Endodermal cell (in vitro differentiated cells): ENCODE measurements around the gene UCK1. TPM values are rescaled to one million over a fixed set of nuclear protein-coding genes. Genes with fewer than 3 reads are reported as not detected.

ENCODE experiments used
- DNase-seq: peaks from one replicate; pipeline ENCODE4 v3.0.0-alpha.2; 2017
- H3K27ac ChIP-seq: 2 replicates; pipeline ENCODE4 v1.5.1; 2013; ENCODE audit warnings: mild to moderate bottlenecking, low read depth, low read length, moderate library complexity
- H3K27me3 ChIP-seq: 2 replicates; pipeline ENCODE4 v1.6.1; 2013; ENCODE audit warnings: mild to moderate bottlenecking, low read length, moderate library complexity; ENCODE audit not compliant: insufficient read depth, control insufficient read depth, poor library complexity, severe bottlenecking
- H3K36me3 ChIP-seq: 2 replicates; pipeline ENCODE4 v1.7.0; 2013; ENCODE audit warnings: mild to moderate bottlenecking, low read length, moderate library complexity; ENCODE audit not compliant: control insufficient read depth, insufficient read depth
- H3K4me1 ChIP-seq: one replicate; pipeline ENCODE4 v1.7.0; 2013; ENCODE audit warnings: low read length; ENCODE audit not compliant: control insufficient read depth, insufficient read depth
- H3K4me3 ChIP-seq: 2 replicates; pipeline ENCODE4 v1.5.1; 2013; ENCODE audit warnings: mild to moderate bottlenecking, low read length, moderate library complexity
- H3K9ac ChIP-seq: 2 replicates; pipeline ENCODE4 v1.6.1; 2013; ENCODE audit warnings: mild to moderate bottlenecking, low read length, moderate library complexity; ENCODE audit not compliant: poor library complexity, severe bottlenecking; ENCODE audit errors: extremely low read depth
- H3K9me3 ChIP-seq: 2 replicates; pipeline ENCODE4 v1.6.1; 2013; ENCODE audit warnings: mild to moderate bottlenecking, low read length, moderate library complexity; ENCODE audit not compliant: control insufficient read depth
- H3K27ac Mint-ChIP-seq: 2 replicates; pipeline ENCODE4 v1.8.0; 2020; ENCODE audit warnings: mixed read lengths
- H3K27me3 Mint-ChIP-seq: 2 replicates; pipeline ENCODE4 v1.8.0; 2021; ENCODE audit warnings: mild to moderate bottlenecking, mixed read lengths; ENCODE audit not compliant: insufficient read depth
- H3K36me3 Mint-ChIP-seq: 2 replicates; pipeline ENCODE4 v1.8.0; 2020; ENCODE audit warnings: low read depth, mixed read lengths
- H3K4me1 Mint-ChIP-seq: 2 replicates; pipeline ENCODE4 v1.8.0; 2020; ENCODE audit warnings: mixed read lengths
- H3K4me3 Mint-ChIP-seq: 2 replicates; pipeline ENCODE4 v1.8.0; 2020; ENCODE audit warnings: mild to moderate bottlenecking, moderate library complexity, mixed read lengths
- H3K9me3 Mint-ChIP-seq: 2 replicates; pipeline ENCODE4 v1.8.0; 2020; ENCODE audit warnings: mild to moderate bottlenecking, mixed read lengths
- CTCF ChIP-seq: fragments of 200-600 bp; sonication (generic); conservative IDR thresholded peaks from 2 replicates; pipeline ENCODE4 v1.5.0; 2021; ENCODE audit warnings: antibody characterized with exemption, mild to moderate bottlenecking
- WGBS, 2 experiments: methylation state at CpG; one replicate each; pipeline versions ENCODE4 v1.1.5 to v1.1.7; 2013; ENCODE audit warnings: missing lambda C conversion rate in 2 of 2, mixed read lengths in 1 of 2; ENCODE audit not compliant: insufficient coverage in 1 of 2, insufficient read length in 1 of 2; 5-methylcytosine and 5-hydroxymethylcytosine counted together
- total RNA-seq, 2 donors: library from RNA; stranded (reverse); fragmentation: NEBNext Ultra II Directional in 1 of 2; extraction: Animal tissue kit (Norgen Biotek cat#: 25700) in 1 of 2; gene quantifications; 2 replicates in 1 of 2; 3 replicates in 1 of 2; pipeline ENCODE4 v1.2.1, GENCODE V29; 2021

The UCK1 gene
- total RNA-seq, 2 donors from 2014 or later = 37.9 to 42.9 TPM

- Histone ChIP-seq H3K9me3 (no peaks in the 10 kb centered on the region), H3K27ac (no peak overlapping the region), H3K36me3 (peaks cover 99% of the 10 kb centered on the region), H3K27me3 (no peaks in the 10 kb centered on the region), H3K4me3 (no peak overlapping the region), H3K4me1 (no peaks in the 10 kb centered on the region), H3K9ac (no peak overlapping the region)
- peaks cover 86% of the 10 kb centered on the region for H3K36me3 Mint-ChIP-seq
- no peaks in the 10 kb centered on the region for H3K27me3 Mint-ChIP-seq
- no peaks in the 10 kb centered on the region for H3K4me1 Mint-ChIP-seq
- H3K27ac Mint-ChIP-seq = peak overlapping the region; percentile 61
- no peaks in the 10 kb centered on the region for H3K9me3 Mint-ChIP-seq
- no peak overlapping the region for H3K4me3 Mint-ChIP-seq
- no peak for TF ChIP-seq CTCF
- no peak for DNase-seq
- WGBS, 2 experiments = 94% methylated on average over 22 of the region's 22 CpGs
These were observed 35.3 kb downstream of the UCK1 start for GRCh38 chr9:131495785-131496184.

- peaks cover 92% of the 10 kb centered on the region for H3K36me3 Mint-ChIP-seq
- Histone ChIP-seq H3K4me3 (no peak overlapping the region), H3K9ac (no peak overlapping the region), H3K27me3 (no peaks in the 10 kb centered on the region), H3K9me3 (no peaks in the 10 kb centered on the region), H3K27ac (peak overlapping the region; percentile 47), H3K36me3 (peaks cover 99% of the 10 kb centered on the region), H3K4me1 (no peaks in the 10 kb centered on the region)
- H3K27ac Mint-ChIP-seq = peak overlapping the region; percentile 59
- no peaks in the 10 kb centered on the region for H3K4me1 Mint-ChIP-seq
- DNase-seq = no peak
- H3K9me3 Mint-ChIP-seq = no peaks in the 10 kb centered on the region
- no peak for TF ChIP-seq CTCF
- 96 to 98% methylated on average over 9 to 22 of the region's 22 CpGs for WGBS, 2 experiments
- H3K27me3 Mint-ChIP-seq = no peaks in the 10 kb centered on the region
- H3K4me3 Mint-ChIP-seq = no peak overlapping the region
These were observed 36.7 kb downstream of the UCK1 start for GRCh38 chr9:131494296-131494870.

- peaks cover 94% of the 10 kb centered on the region for H3K36me3 Mint-ChIP-seq
- H3K9me3 Mint-ChIP-seq = no peaks in the 10 kb centered on the region
- Histone ChIP-seq H3K27ac (no peak overlapping the region), H3K4me3 (no peak overlapping the region), H3K27me3 (no peaks in the 10 kb centered on the region), H3K9me3 (no peaks in the 10 kb centered on the region), H3K36me3 (peaks cover 97% of the 10 kb centered on the region), H3K9ac (no peak overlapping the region), H3K4me1 (no peaks in the 10 kb centered on the region)
- 93 to 96% methylated on average over 5 to 6 of the region's 6 CpGs for WGBS, 2 experiments
- H3K27me3 Mint-ChIP-seq = no peaks in the 10 kb centered on the region
- no peak for TF ChIP-seq CTCF
- no peaks in the 10 kb centered on the region for H3K4me1 Mint-ChIP-seq
- DNase-seq = no peak
- H3K4me3 Mint-ChIP-seq = no peak overlapping the region
- H3K27ac Mint-ChIP-seq = peak overlapping the region; percentile 71
These were observed 39.0 kb downstream of the UCK1 start for GRCh38 chr9:131492070-131492469.
